GM12878 (cell line): Measurements from ENCODE around the gene CEACAM1. TPM values are rescaled to one million over a fixed set of nuclear protein-coding genes. Genes with fewer than 3 reads are reported as not detected.

Experiments
- BCLAF1 ChIP-seq: fragments of 450-650 bp; IDR thresholded peaks from 2 replicates; pipeline ENCODE4 v1.6.1; 2017; ENCODE audit warnings: antibody characterized with exemption, mild to moderate bottlenecking, moderate library complexity
- EED ChIP-seq: sonication (generic); IDR thresholded peaks from 2 replicates; pipeline ENCODE4 v1.6.1; 2016; ENCODE audit warnings: antibody characterized with exemption, low read depth
- ELK1 ChIP-seq: IDR thresholded peaks from 2 replicates; pipeline ENCODE4 v1.6.1; 2012; ENCODE audit warnings: low read depth, low read length, improper control_type of control experiment
- GATAD2B ChIP-seq: fragments of 450-650 bp; conservative IDR thresholded peaks from 2 replicates; pipeline ENCODE4 v1.6.1; 2017; ENCODE audit warnings: low read depth, mild to moderate bottlenecking, moderate library complexity
- HDAC6 ChIP-seq: fragments of 200-600 bp; sonication (generic); IDR thresholded peaks from one replicate; pipeline ENCODE4 v1.8.0; 2017; ENCODE audit warnings: antibody characterized with exemption; ENCODE audit not compliant: unreplicated experiment
- IKZF2 ChIP-seq, 2 experiments: fragments of 450-650 bp; IDR thresholded peaks; 2 replicates each; pipeline ENCODE4 v1.6.1; 2017; ENCODE audit warnings: mild to moderate bottlenecking in 2 of 2, moderate library complexity in 2 of 2
- IRF4 ChIP-seq: IDR thresholded peaks from 2 replicates; pipeline ENCODE4 v1.6.1; 2011; ENCODE audit warnings: low read depth, low read length
- POLR2AphosphoS2 ChIP-seq: IDR thresholded peaks from 2 replicates; pipeline ENCODE4 v1.6.1; 2011; ENCODE audit warnings: low read depth, mild to moderate bottlenecking, low read length, improper control_type of control experiment, moderate library complexity
- POU2F2 ChIP-seq: IDR thresholded peaks from 3 replicates; pipeline ENCODE4 v1.6.1; 2011; ENCODE audit warnings: low read depth, mild to moderate bottlenecking, low read length, borderline replicate concordance
- RAD21 ChIP-seq: IDR thresholded peaks from 2 replicates; pipeline ENCODE4 v1.6.1; 2011; ENCODE audit warnings: mild to moderate bottlenecking, low read depth, low read length, moderate library complexity; ENCODE audit not compliant: insufficient read depth
- RAD51 ChIP-seq: fragments of 450-650 bp; IDR thresholded peaks from 2 replicates; pipeline ENCODE4 v1.6.1; 2016; ENCODE audit warnings: moderate library complexity, mild to moderate bottlenecking, inconsistent platforms
- REST ChIP-seq: IDR thresholded peaks from 2 replicates; pipeline ENCODE4 v1.6.1; 2012; ENCODE audit warnings: mild to moderate bottlenecking, low read depth, low read length
- RUNX3 ChIP-seq: IDR thresholded peaks from 2 replicates; pipeline ENCODE4 v1.6.1; 2012; ENCODE audit warnings: low read length, inconsistent platforms
- SREBF1 ChIP-seq: IDR thresholded peaks from 2 replicates; pipeline ENCODE4 v1.6.1; 2012; ENCODE audit warnings: mild to moderate bottlenecking, low read length
- ZBTB33 ChIP-seq: fragments of 450-650 bp; IDR thresholded peaks from 2 replicates; pipeline ENCODE4 v1.6.1; 2017; ENCODE audit warnings: mild to moderate bottlenecking
- ZBTB40 ChIP-seq: fragments of 450-650 bp; IDR thresholded peaks from 2 replicates; pipeline ENCODE4 v1.6.1; 2016; ENCODE audit warnings: mild to moderate bottlenecking, moderate library complexity, borderline replicate concordance
- polyA plus RNA-seq, 11 experiments: library from polyadenylated mRNA; depleted of rRNA in 4 of 11; unstranded in 6 of 11; stranded (reverse) in 5 of 11; fragments of >200 nt; fragmentation: Nextera tagmentation in 4 of 11; fragmentation: Illumina TruSeq in 1 of 11; extraction: Ambion mirVana in 4 of 11; extraction: Trizol in 1 of 11; gene quantifications; 1 replicate in 1 of 11; 2 replicates in 10 of 11; pipeline versions ENCODE4 v1.2.1 to v1.2.3, GENCODE V29; 2011 to 2016; ENCODE audit warnings: inconsistent platforms in 2 of 11, missing spikeins in 2 of 11, low read depth in 1 of 11
- total RNA-seq, 4 experiments: library from RNA; depleted of rRNA in 3 of 4; stranded (reverse); fragments of >200 nt in 3 of 4; fragmentation: Illumina TruSeq in 1 of 4; extraction: Trizol in 1 of 4; gene quantifications; 2 replicates each; pipeline versions ENCODE4 v1.2.1 to v1.2.3, GENCODE V29; 2013 to 2021

CEACAM1 gene
- total and polyA plus RNA-seq, 10 of the 15 experiments (the other 5 are each of a cell fraction or from before 2014, with no cell fraction given): 3.9 to 24.0 (median 6.5) TPM

- no peak for TF ChIP-seq ZBTB40
- 0 out of 2 replicates have a peak, but pooled peaks have one; percentile 34 for TF ChIP-seq GATAD2B
- no peak for TF ChIP-seq ZBTB33
- TF ChIP-seq ELK1: no peak
- TF ChIP-seq IRF4: peak; percentile 54; the same call in 1 of the 2 replicates
- TF ChIP-seq REST: no peak
- peak in 1 of 2 experiments; percentile 18; a peak in 1 of 4 replicates for TF ChIP-seq IKZF2 (IDR thresholded peaks at IDR 0.05)
- peak; percentile 98 for TF ChIP-seq RAD21
- TF ChIP-seq BCLAF1: no peak
- TF ChIP-seq SREBF1: no peak
- TF ChIP-seq EED: 0 out of 2 replicates have a peak, but pooled peaks have one; percentile 40
- TF ChIP-seq HDAC6: no peak
- no peak for TF ChIP-seq POU2F2
- peak; percentile 30; the same call in 1 of the 2 replicates for TF ChIP-seq RUNX3
- TF ChIP-seq RAD51: no peak
- no peak for TF ChIP-seq POLR2AphosphoS2
Observed at GRCh38 chr19:42529248-42529764, 1.0 kb upstream of the CEACAM1 start (continued).
